ENCODE data around the gene CDH16. TPM values are rescaled to one million over a fixed set of nuclear protein-coding genes. Genes with fewer than 3 reads are reported as not detected.

Gene CDH16
- total and polyA plus RNA-seq, 2 of the 13 experiments (the other 11 are each of a cell fraction or from before 2014, with no cell fraction given) = 2.7 to 3.9 TPM

DNA sequence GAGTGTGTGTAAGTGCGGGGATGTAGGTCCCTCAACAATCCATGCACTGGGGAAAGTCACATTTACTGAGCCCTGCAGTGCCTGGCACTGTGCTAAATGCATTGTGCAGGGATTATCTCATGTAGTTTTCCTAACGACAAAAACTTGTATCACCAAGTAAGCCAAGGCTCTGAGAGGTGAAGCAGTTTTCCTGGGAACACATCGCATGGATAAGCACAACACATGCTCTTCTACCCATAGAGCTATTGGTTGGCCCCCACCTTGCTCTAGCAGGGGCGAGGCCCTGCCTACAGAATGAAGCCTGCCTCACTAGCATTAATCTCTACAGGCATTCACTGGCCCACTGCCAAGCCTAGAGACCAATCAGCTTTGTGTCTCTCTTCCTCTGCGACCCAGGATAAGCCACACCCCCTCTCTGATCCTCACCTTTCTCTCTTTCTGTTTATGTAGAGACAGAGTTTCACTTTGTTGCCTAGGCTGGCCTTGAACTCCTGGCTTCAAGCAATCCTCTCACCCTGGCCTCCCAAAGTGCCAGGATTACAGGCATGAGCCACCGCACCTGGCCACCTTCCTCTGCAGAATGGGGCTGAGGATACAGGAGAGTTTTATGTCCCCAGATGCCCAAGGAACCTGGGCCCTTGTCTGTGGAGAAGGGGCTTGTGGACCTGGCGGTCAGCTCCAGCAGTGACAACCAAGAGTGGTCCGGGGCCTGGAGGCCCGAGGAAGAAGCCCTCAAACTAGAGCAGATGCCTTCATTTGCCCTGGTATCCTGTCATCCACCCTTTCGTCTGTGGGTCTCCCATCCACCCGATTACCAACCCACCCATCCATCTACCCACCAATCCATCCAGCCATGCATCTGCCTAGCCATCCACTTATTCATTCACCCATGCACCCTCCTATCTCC lies 12.8 kb downstream of the CDH16 start (continued):
- TF ChIP-seq, protein P1, sequence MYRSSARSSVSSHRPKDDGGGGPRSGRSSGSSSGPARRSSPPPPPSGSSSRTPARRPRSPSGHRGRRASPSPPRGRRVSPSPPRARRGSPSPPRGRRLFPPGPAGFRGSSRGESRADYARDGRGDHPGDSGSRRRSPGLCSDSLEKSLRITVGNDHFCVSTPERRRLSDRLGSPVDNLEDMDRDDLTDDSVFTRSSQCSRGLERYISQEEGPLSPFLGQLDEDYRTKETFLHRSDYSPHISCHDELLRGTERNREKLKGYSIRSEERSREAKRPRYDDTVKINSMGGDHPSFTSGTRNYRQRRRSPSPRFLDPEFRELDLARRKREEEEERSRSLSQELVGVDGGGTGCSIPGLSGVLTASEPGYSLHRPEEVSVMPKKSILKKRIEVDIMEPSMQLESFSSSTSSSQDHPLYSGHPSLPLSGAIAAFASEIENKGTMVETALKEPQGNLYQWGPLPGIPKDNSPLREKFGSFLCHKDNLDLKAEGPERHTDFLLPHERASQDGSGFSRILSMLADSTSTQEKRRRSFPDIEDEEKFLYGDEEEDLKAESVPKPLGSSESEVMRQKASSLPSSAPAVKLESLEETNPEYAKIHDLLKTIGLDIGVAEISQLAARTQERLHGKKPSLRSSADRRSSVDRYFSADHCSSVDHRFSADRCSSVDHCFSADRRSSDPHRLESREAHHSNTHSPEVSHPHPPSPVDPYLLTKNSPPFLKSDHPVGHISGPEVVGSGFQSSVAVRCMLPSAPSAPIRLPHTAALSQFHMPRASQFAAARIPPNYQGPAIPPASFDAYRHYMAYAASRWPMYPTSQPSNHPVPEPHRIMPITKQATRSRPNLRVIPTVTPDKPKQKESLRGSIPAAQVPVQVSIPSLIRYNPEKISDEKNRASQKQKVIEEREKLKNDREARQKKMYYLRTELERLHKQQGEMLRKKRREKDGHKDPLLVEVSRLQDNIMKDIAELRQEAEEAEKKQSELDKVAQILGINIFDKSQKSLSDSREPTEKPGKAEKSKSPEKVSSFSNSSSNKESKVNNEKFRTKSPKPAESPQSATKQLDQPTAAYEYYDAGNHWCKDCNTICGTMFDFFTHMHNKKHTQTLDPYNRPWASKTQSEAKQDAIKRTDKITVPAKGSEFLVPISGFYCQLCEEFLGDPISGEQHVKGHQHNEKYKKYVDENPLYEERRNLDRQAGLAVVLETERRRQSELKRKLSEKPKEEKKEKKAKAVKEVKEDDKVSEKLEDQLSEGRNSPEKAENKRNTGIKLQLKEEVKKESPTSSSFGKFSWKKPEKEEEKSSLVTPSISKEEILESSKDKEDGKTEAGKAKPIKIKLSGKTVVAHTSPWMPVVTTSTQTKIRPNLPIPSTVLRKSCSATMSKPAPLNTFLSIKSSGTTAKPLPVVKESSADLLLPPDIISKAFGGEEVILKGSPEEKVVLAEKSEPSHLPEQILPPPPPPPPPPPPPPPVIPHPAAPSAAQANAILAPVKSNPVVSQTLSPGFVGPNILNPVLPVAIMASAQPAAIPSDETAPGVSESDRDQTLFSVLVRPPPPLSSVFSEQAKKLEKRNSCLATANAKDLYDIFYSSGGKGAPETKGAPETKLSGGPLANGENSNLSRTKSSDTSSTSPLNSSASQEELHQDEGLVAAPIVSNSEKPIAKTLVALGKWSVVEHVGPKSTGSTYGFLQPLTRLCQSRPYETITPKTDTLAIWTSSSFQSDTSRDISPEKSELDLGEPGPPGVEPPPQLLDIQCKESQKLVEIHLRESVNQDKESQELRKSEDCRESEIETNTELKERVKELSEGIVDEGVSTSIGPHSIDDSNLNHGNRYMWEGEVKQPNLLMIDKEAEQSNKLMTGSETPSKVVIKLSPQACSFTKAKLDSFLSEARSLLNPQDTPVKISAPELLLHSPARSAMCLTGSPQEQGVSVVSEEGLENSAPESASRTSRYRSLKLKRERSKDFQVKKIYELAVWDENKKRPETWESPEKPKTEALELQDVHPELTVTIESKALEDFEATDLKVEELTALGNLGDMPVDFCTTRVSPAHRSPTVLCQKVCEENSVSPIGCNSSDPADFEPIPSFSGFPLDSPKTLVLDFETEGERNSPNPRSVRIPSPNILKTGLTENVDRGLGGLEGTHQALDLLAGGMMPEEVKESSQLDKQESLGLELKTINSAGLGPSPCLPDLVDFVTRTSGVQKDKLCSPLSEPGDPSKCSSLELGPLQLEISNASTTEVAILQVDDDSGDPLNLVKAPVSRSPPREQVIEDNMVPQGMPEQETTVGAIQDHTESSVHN (CRISPR knock-in tag; IDR thresholded peaks at IDR 0.05) = no peak
- peak; percentile 84; the same call in 1 of the 2 replicates for TF ChIP-seq CHD4 (IDR thresholded peaks at IDR 0.05; ENCODE audit: borderline replicate concordance, low read length)
- TF ChIP-seq ZNF766 (CRISPR knock-in tag; IDR thresholded peaks at IDR 0.05; ENCODE audit: borderline replicate concordance) = 0 out of 2 replicates have a peak, but pooled peaks have one; percentile 69
- TF ChIP-seq, protein P2, sequence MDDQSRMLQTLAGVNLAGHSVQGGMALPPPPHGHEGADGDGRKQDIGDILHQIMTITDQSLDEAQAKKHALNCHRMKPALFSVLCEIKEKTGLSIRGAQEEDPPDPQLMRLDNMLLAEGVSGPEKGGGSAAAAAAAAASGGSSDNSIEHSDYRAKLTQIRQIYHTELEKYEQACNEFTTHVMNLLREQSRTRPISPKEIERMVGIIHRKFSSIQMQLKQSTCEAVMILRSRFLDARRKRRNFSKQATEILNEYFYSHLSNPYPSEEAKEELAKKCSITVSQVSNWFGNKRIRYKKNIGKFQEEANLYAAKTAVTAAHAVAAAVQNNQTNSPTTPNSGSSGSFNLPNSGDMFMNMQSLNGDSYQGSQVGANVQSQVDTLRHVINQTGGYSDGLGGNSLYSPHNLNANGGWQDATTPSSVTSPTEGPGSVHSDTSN (CRISPR knock-in tag; IDR thresholded peaks at IDR 0.05; ENCODE audit: borderline replicate concordance) = no peak
- peak; percentile 73; the same call in 1 of the 2 replicates for TF ChIP-seq SIX1 (CRISPR knock-in tag; IDR thresholded peaks at IDR 0.05; ENCODE audit: borderline replicate concordance)
- TF ChIP-seq KDM5B (CRISPR knock-in tag; IDR thresholded peaks at IDR 0.05; ENCODE audit: borderline replicate concordance) = peak; percentile 64; the same call in 1 of the 2 replicates
- TF ChIP-seq GZF1 (CRISPR knock-in tag; IDR thresholded peaks at IDR 0.05) = no peak; the same call in 1 of the 2 replicates
- no peak for TF ChIP-seq RORA (CRISPR knock-in tag; IDR thresholded peaks at IDR 0.05)
- TF ChIP-seq, protein P3, sequence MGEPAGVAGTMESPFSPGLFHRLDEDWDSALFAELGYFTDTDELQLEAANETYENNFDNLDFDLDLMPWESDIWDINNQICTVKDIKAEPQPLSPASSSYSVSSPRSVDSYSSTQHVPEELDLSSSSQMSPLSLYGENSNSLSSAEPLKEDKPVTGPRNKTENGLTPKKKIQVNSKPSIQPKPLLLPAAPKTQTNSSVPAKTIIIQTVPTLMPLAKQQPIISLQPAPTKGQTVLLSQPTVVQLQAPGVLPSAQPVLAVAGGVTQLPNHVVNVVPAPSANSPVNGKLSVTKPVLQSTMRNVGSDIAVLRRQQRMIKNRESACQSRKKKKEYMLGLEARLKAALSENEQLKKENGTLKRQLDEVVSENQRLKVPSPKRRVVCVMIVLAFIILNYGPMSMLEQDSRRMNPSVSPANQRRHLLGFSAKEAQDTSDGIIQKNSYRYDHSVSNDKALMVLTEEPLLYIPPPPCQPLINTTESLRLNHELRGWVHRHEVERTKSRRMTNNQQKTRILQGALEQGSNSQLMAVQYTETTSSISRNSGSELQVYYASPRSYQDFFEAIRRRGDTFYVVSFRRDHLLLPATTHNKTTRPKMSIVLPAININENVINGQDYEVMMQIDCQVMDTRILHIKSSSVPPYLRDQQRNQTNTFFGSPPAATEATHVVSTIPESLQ (CRISPR knock-in tag; conservative IDR thresholded peaks at IDR 0.05) = no peak
- peak; percentile 26; the same call in 1 of the 2 replicates for TF ChIP-seq SRY (CRISPR knock-in tag; IDR thresholded peaks at IDR 0.05)
- no peak for TF ChIP-seq ZNF720 (CRISPR knock-in tag; IDR thresholded peaks at IDR 0.05)
- no peak; the same call in 1 of the 2 replicates for TF ChIP-seq ZNF780A (CRISPR knock-in tag; IDR thresholded peaks at IDR 0.05)
- TF ChIP-seq TEAD3 (CRISPR knock-in tag; optimal IDR thresholded peaks at IDR 0.05; ENCODE audit: borderline replicate concordance) = peak; percentile 79
- peak; percentile 60; the same call in 1 of the 2 replicates for TF ChIP-seq SNAI1 (CRISPR knock-in tag; IDR thresholded peaks at IDR 0.05; ENCODE audit: borderline replicate concordance)
- TF ChIP-seq MAFG (CRISPR knock-in tag; IDR thresholded peaks at IDR 0.05) = no peak
- TF ChIP-seq PCBP1 (IDR thresholded peaks at IDR 0.05; ENCODE audit: borderline replicate concordance, low read depth, low read length) = no peak
- TF ChIP-seq DR1 (CRISPR knock-in tag; IDR thresholded peaks at IDR 0.05) = peak; percentile 83; the same call in 1 of the 2 replicates

Measured in HepG2 (cell line).